GM23248 (cell line): ENCODE results near the gene IL17RC.

Experiments used
- EZH2 ChIP-seq: fragments of 200-600 bp; sonication (generic); IDR thresholded peaks from 2 replicates; pipeline ENCODE4 v1.6.1; 2018; ENCODE audit warnings: antibody characterized with exemption, mild to moderate bottlenecking; ENCODE audit not compliant: insufficient read depth, poor library complexity, severe bottlenecking
- EZH2phosphoT487 ChIP-seq: fragments of 200-600 bp; sonication (generic); IDR thresholded peaks from 2 replicates; pipeline ENCODE4 v1.6.1; 2018; ENCODE audit warnings: antibody characterized with exemption, moderate library complexity, mild to moderate bottlenecking, low read depth; ENCODE audit not compliant: insufficient read depth

- TF ChIP-seq EZH2 (no peak), EZH2phosphoT487 (no peak)
Observed at GRCh38 chr3:9933561-9934234, 16.8 kb downstream of the IL17RC start, which contains the start of gene CRELD1.
